NOMO-1 treated with DMSO at 0.1 percent for 48 hours (cell line): ENCODE measurements around the gene KAT7.

ENCODE experiments used
- DNase-seq: peaks from one replicate; lab custom pipeline; 2025; ENCODE audit not compliant: unreplicated experiment; lab: John Stamatoyannopoulos, UW

The KAT7 gene

DNA sequence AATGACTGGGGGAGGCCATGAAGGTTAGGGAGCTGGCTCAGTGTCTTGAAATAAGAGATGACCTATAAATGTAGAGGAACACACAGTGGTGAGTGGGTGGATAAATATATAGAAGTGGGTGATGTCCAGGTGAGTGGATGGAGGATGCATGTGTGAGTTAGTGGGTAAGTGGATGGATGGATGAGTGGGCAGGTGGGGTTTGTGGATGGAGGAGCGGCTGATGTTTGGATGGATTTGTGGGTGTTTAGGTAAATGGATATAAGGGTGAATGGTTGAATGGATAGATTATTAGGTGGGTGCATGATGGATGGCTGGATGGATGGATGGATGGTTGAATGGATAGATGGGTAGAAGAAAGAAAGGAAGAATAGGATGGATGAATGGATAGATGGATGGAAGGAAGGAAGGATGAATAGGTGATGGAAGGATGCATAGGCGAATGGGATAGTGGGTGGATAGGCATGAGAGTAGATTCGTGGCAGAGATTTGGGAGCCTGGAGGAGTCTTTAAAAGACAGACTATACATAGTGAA is 78.5 kb downstream of the KAT7 start:
- no peak for DNase-seq

DNA sequence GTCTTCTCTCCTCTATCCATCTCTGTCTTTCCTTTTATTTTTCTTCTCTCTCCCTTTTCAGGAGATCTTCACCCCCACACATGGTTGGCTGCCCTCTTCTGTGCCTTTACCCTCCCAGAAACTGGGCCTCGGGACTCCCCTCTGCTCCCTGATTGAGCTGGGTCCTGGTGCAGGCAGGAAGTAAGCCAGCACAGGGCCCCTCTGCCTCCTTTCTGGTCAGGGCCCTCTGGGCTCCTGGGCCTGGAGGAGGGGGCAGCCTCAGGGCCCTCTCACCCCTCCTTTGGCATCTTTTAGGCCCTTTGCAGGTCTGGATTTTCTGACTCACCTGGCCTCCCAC is 80.5 kb downstream of the KAT7 start:
- DNase-seq = no peak

DNA sequence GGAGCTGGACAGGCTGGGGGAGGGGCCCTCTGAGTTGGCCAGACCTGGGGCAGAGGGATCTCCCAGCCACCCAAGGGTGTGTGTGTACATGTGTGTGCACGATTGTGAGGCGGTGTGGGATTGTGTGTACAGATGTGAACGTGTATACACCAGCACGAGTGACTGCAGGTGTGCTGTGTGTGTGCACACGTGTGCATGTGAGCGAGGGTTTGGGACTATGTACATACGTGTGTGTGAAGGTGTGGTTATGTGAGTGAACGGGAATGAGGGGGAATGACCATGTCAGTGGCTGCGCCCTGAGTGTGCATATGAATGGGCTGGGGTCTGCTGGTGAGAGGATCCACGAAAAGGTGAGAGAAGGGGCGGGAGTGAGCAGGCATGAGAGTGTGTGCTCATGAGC is 81.8 kb downstream of the KAT7 start:
- no peak for DNase-seq

DNA sequence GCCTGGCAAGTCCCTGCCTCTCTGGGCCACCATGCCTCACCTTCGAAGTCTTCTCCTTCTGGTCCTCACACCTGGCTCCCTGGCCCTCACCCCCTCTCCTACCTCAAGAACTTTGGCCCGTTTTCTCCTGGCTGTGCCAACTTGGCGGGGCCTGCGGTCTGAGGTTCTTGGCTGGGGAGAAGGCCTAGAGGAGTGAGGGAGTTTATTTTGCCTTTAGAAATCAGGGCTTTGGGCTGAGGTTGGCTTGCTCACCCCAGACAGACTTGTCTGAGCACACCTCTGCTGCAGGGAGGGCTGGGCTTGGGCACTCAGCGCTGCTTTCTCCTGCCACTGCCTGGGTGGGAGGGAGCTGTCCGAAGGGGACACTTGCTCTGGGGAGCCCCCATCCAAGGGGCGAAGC is 82.7 kb downstream of the KAT7 start:
- DNase-seq = no peak

DNA sequence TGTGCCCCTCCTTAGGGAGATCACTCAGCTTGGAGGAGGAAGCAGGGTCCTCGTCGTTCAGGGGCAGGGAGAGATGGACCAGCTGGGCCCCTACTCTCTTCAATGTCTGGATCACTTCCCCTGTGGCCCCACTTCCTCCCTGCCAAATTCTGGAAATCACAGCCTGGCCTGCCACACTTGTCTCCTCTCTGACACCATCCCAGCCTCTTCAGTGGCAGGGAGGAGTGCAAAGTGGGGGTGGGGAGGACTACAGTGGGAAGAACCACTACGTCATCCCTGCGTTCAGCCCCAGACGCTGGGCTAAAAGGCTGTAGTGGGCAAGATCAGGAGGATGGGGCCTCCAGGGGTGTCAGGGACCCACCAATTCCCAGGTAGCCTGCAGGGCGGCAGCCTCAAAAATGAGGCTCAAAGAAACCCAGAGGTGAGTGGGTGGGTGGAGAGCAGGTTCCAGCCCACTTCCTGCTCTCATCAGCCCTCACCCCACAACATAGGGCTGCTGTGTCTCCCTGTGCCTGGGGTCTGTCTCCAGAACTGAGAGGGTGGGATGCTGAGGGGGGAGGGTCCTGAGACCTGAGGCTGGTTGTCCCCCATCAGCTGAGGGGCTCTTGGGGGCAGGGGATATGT is 84.4 kb downstream of the KAT7 start:
- no peak for DNase-seq

DNA sequence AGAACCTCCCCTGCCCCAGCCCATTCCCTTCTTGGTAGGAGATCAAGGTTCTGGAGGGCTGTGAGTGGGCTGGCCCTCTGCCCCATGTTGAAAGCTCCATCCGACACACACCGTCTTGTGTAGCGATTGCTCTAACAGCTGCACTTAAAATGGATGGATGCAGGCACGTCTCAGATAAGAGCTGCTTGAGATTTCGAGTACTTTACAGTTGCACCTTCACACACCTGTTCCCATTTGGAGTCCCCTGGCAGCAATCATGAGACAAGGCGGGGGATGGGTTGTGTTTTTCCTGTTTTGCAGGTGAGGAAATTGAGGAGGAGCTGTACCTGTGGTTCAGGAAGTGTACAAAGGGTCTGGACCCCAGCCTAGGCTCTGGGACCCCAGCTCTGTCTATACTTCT is 85.0 kb downstream of the KAT7 start:
- DNase-seq = no peak

DNA sequence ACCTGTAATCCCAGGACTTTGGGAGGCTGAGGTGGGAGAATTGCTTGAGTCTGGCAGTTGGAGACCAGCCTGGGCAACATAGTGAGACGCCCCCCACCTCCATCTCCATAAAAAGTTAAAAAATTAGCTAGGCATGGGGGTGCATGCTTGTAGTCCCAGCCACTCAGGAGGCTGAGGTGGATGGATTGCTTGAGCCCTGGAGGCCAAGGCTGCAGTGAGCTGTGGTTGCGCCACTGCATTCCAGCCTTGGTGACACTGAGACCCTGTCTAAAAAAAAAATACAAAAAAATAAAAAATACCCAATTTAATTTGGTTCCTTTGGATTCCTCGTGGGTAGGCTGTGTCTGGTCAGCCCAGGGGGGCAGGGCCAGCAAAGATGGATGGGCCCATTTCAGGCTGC is 85.4 kb downstream of the KAT7 start:
- DNase-seq = no peak

DNA sequence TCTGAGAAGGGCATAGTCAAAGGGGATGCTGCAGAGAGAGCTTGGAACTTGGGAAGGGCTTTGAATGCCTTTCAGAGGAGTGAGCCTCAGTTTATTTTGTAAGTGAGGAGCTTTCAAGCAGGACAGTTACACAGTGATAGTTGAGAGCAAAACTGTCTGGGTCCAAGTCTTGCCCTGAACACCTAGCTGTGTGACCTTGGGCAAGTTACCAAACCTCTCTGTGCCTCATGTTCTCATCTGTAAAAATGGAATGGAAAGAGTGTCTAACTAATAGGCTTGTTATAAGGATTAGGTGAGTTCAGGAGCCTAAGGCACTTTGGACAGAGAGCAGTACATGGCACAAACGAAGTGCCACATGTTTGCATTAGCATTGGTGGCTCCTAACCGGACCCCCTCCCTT is 86.4 kb downstream of the KAT7 start:
- no peak for DNase-seq

DNA sequence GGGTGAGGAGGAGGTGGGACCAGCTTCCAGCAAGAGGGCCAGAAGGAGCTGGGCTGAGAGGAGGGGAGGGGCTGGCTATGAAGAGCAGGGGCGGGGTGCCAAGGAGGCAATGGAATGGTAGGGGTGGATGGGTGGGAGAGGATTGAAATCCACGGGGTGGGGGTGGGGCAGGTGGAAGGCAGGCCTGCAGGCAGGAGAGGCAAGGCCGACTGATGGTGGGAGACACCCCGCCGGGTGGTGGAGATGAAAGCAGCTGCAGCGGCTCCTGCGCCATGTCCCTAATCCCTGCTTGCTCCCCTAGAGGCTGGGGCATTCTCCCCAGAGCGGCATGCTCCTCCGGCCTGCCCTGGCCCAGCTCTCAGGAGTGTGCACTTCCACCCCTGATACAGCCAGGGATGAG is 87.2 kb downstream of the KAT7 start:
- DNase-seq = no peak

DNA sequence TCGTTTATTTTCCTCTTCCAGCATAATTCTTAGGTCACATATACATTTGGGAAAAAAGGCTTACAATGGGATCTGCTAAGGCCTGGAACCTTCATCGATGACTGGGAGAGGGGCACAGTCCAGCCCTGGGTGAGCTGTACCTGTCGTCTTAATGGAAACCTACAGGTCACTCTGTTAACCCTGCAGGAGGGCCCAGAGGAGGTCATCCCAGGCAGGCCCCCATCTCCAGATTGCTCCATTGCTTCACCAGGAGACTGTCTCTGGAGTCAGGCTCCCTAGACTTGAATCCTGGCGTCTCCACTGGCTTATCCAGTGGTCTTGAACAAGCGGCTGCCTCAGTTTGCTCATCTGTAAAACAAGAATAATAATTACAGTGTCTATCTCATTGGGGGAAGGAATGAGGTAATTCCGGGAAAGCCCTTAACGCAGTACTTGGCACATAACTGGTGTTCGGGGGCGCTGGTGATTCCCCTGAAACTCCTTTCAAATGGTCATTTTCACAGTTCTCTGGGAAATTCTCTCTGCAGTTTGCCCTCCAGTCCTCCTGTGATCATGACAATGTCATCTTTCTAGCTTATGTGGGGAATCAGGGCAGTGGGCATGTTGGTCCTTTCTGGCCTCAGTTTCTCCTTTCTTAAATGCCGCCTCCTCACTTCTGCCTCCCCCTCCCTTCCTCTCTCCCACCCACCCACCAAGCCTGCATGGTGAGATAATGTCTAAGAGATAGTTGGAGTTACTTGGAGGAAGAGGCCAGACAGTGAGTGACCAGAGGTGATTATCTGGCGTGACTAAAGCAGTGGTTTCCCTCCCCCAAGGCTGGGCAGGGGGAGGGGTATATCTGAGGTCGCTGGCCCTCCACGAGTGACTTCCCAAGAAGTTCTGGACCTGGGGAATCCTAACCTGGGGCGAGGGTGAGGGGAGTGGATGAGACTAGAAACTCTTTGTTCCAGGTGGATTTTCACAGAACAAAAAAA is 90.7 kb downstream of the KAT7 start:
- DNase-seq = no peak

DNA sequence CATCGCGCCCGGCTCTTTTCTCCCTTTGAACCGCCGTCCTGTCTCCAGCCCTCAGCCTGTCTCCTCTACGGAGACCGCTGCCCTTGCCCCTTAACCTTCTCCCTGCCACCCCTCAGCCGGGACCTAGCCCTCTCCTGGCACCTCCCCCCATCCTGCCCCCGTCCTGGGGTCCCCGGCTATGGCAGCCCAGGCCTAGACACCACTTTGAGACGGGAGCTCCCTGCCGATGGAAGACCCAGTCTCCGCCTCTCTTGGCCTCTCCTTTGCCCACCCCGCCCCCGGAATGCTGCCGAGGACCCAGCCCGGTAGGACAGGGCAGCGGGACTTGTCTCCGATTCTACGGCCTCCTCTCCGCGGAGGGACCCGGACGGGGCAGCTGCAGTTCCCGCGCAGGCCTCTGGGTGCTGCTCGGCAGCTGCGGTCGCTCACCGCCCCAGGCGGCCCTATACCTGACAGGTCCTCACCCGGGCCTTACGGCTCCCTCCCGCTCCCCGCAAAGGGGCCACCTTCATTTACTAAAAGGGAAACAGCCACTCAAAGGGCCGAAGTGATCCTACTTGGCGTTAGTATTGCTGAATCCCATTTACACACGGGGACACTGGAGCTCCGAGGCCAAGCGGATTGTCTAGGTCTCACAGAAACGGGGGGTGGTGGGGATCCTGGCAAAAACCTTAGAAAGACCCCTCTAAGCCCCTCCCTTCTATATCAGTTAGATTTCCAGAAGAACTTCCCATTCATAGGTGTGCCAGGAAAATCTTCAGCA is 92.0 kb downstream of the KAT7 start:
- DNase-seq = peak; percentile 45

DNA sequence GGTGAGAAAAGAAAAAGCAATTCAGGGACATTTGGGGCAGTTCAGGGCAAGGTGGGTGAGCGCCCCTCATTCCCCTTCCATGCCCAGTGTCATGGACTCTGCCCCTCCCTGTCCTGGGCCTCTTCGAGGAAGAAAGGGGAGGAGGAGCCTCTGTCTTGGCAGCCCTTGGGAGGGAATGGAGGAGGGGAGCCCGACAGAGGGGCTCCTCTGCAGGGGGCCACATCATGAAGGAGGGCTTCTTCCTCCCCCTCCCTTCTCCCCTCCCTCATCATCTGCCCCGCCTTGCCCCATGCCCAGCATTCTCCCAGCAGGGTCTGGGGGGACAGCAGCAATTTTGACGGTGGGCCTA is 92.5 kb downstream of the KAT7 start:
- no peak for DNase-seq

DNA sequence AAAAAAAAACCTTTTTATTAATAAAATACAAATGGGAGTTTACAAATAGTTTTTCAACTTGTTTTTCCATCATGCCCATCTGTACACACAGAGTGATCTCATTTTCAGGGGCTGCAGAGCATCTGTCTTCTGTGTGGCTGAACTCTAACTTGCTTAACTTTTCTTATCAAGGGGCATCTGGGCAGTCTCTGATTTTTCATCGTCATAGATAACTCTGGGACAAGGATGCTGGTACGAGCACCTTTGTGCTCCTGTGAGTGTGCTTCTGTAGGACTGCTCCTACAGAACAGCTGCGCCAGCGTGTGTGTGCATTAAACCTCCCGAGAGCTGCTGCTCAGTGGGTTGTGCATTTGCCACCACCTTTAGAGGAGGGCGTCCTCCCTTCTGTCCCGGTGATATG is 94.0 kb downstream of the KAT7 start:
- DNase-seq = no peak
